GM12878 (cell line): ENCODE results near the gene MS4A2. TPM values are rescaled to one million over a fixed set of nuclear protein-coding genes. Genes with fewer than 3 reads are reported as not detected.

ENCODE experiments used
- ATF3 ChIP-seq: IDR thresholded peaks from 2 replicates; pipeline ENCODE4 v1.6.1; 2011; ENCODE audit warnings: low read depth, mild to moderate bottlenecking, low read length, moderate library complexity, borderline replicate concordance; ENCODE audit errors: extremely low read depth
- BCLAF1 ChIP-seq: fragments of 450-650 bp; IDR thresholded peaks from 2 replicates; pipeline ENCODE4 v1.6.1; 2017; ENCODE audit warnings: antibody characterized with exemption, mild to moderate bottlenecking, moderate library complexity
- CREM ChIP-seq: IDR thresholded peaks from 2 replicates; pipeline ENCODE4 v1.6.1; 2014; ENCODE audit warnings: antibody characterized with exemption, low read depth
- DPF2 ChIP-seq: fragments of 450-650 bp; IDR thresholded peaks from 2 replicates; pipeline ENCODE4 v1.6.1; 2017; ENCODE audit warnings: mild to moderate bottlenecking
- EZH2 ChIP-seq: IDR thresholded peaks from 2 replicates; pipeline ENCODE4 v1.6.1; 2012; ENCODE audit warnings: low read depth, mild to moderate bottlenecking, control low read depth, inconsistent platforms, low read length, borderline replicate concordance; ENCODE audit not compliant: control insufficient read depth
- FOS ChIP-seq: IDR thresholded peaks from 3 replicates; pipeline ENCODE4 v1.6.1; 2011; ENCODE audit warnings: borderline replicate concordance; ENCODE audit not compliant: insufficient read length; ENCODE audit errors: extremely low read depth
- HCFC1 ChIP-seq: fragments of 150-350 bp; IDR thresholded peaks from 2 replicates; pipeline ENCODE4 v1.6.1; 2014; ENCODE audit warnings: low read length
- MTA2 ChIP-seq: fragments of 450-650 bp; IDR thresholded peaks from 2 replicates; pipeline ENCODE4 v1.6.1; 2016; ENCODE audit warnings: low read depth, mild to moderate bottlenecking, moderate library complexity
- MYB ChIP-seq: fragments of 150-350 bp; IDR thresholded peaks from 2 replicates; pipeline ENCODE4 v1.6.1; 2014; ENCODE audit warnings: mild to moderate bottlenecking, low read depth, low read length, borderline replicate concordance
- NFIC ChIP-seq: IDR thresholded peaks from 2 replicates; pipeline ENCODE4 v1.6.1; 2012; ENCODE audit warnings: low read depth, mild to moderate bottlenecking, inconsistent platforms, low read length, moderate library complexity
- polyA plus RNA-seq, 11 experiments: library from polyadenylated mRNA; depleted of rRNA in 4 of 11; unstranded in 6 of 11; stranded (reverse) in 5 of 11; fragments of >200 nt; fragmentation: Nextera tagmentation in 4 of 11; fragmentation: Illumina TruSeq in 1 of 11; extraction: Ambion mirVana in 4 of 11; extraction: Trizol in 1 of 11; gene quantifications; 1 replicate in 1 of 11; 2 replicates in 10 of 11; pipeline versions ENCODE4 v1.2.1 to v1.2.3, GENCODE V29; 2011 to 2016; ENCODE audit warnings: inconsistent platforms in 2 of 11, missing spikeins in 2 of 11, low read depth in 1 of 11
- total RNA-seq, 4 experiments: library from RNA; depleted of rRNA in 3 of 4; stranded (reverse); fragments of >200 nt in 3 of 4; fragmentation: Illumina TruSeq in 1 of 4; extraction: Trizol in 1 of 4; gene quantifications; 2 replicates each; pipeline versions ENCODE4 v1.2.1 to v1.2.3, GENCODE V29; 2013 to 2021

The MS4A2 gene
- total and polyA plus RNA-seq, 10 of the 15 experiments (the other 5 are each of a cell fraction or from before 2014, with no cell fraction given) = not detected

- TF ChIP-seq MTA2 (no peak), NFIC (no peak), FOS (no peak), MYB (no peak), CREM (no peak), HCFC1 (no peak), BCLAF1 (no peak), DPF2 (no peak), ATF3 (no peak), EZH2 (no peak)
These were observed 32.8 kb downstream of the MS4A2 start (continued) for GRCh38 chr11:60121264-60121663.
